ENCODE measurements around the gene OR2V2.
"Not testable (repeated sequence)": the region's sequence is repeated elsewhere in the genome, so short reads cannot be mapped to it uniquely, and the experiment has no call there.

OR2V2 gene, protein sequence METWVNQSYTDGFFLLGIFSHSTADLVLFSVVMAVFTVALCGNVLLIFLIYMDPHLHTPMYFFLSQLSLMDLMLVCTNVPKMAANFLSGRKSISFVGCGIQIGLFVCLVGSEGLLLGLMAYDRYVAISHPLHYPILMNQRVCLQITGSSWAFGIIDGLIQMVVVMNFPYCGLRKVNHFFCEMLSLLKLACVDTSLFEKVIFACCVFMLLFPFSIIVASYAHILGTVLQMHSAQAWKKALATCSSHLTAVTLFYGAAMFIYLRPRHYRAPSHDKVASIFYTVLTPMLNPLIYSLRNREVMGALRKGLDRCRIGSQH

DNA sequence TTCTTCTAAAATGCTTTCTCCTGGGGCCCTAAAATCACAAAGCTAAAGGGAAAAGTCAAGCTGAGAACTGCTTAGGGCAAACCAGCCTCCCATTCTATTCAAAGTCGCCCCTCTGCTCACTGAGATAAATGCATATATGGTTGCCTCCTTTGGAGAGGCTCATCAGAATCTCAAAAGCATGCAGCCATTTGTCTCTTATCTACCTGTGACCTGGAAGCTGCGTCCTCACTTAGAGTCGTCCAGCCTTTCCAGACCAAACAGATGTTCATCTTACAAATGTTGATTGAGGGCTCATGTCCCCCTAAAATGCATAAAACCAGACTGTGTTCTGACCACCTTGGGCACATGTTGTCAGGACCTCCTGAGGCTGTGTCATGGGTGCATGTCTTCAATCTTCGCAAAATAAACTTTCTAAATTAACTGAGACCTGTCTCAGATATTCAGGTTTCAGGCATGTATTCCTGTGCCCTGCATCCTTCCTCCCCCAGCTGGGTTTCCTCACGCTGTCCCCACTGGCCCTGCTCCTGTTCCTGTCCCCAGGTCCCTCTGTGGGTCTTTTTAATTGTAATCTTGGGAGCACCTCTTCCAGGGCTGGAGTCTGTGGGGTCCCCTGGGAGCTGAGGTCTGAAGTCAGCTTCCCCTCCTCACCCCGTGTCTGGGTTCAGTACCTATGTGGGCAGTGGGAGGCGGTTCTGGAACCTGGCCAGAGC is at the start of gene OR2V2:
TSS of gene OR2V2 (plus strand) at position 660 of the 710 bp plus-strand sequence. CDS start 7,357 bp downstream, outside the sequence.
- not testable (repeated sequence) for DNase-seq (ENCODE audit: low read depth)

DNA sequence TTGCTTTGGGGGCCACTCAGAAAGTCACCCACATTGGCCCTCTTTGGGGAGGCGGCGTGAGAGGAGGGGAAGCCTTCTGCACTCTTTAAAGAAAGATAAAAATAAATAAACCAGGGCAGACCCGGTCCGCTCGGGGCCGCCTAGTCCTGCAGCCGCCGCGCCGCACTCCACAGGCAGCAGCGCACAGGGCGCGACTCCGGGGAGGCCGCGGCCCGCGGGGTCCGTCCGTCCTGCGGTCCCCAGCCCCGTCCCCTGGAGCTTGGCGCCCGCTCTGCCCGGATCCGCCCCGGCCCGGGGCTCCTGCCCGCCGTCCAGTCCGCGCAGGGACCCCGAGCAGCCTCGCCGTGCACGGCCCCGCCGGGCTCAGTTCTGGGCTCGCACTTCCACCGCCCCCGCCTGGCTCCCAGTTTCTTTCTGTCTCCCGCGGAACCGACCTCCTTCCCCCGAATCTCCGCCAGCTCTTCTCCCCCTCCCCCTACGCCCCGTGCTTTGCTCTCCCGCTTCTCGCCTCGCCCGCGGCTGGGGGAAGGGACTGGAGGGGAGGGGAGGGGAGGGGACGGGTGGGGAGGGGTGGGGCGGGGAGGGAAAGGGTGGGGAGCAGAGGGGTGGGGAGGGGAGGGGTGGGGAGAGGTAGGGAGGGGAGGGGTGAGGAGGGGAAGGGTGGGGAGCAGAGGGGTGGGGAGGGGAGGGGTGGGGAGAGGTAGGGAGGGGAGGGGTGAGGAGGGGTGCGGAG is 49.5 kb upstream of the OR2V2 start:
- DNase-seq (ENCODE audit: low read depth): not testable (repeated sequence)

DNA sequence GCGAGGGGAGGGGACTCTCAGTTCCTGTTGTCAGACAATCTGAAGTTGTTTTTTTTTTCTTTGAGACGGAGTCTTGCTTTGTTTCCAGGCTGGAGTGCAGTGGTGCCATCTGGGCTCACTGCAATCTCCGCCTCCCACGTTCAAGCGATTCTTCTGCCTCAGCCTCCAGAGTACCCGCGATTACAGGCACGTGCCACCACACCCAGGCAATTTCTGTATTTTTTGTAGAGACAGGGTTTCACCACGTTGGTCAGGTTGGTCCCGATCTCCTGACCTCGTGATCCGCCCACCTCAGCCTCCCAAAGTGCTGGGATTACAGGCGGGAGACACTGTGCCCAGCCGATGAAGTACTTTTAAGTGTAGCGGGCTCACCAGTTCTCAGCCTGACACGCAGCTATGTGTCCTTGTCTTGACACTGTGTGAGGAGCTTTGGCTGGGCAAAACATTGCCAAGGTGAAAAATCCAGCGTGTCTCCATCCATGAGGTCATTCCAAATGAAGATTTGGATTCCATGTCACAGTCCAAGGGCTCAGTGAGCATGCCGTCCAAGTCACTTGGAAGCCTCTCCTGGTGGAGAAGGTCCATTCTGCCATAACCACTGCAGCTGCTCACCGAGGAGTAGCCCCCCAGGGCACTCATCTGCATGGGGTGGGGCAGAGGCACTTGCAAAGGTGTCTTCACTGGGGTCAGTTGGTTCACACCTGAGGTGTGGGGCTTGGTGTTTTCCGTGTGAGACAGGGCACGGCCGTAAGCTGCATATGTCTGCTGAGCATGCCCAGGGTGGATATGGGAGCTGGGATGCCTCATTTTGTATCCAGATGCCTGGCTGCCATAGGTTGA is 48.4 kb upstream of the OR2V2 start:
- no peak for DNase-seq (ENCODE audit: low read depth)

DNA sequence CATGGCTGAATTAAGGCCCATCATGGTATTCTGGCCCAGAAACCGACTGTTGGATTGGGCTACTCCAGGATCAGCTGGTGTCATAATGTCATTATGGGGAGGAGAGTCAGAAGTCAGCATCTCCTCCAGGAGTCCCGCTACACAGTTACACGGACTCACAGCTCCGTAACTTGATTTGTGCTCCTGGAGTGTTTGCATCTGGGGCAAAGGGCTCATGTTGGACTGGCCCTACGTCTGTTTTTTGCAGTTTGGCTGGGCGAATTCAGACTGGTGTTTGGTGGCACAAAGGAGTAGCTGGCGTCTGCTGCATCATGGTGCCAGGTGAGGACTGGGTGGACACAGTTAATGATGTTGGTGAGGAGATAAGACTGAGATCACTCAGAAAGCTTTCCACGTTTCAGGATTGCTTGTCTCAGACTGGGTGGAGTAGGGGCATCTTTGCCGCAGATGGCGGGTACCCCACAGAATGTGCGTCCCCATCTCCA is 47.7 kb upstream of the OR2V2 start:
- no peak for DNase-seq (ENCODE audit: low read depth)

DNA sequence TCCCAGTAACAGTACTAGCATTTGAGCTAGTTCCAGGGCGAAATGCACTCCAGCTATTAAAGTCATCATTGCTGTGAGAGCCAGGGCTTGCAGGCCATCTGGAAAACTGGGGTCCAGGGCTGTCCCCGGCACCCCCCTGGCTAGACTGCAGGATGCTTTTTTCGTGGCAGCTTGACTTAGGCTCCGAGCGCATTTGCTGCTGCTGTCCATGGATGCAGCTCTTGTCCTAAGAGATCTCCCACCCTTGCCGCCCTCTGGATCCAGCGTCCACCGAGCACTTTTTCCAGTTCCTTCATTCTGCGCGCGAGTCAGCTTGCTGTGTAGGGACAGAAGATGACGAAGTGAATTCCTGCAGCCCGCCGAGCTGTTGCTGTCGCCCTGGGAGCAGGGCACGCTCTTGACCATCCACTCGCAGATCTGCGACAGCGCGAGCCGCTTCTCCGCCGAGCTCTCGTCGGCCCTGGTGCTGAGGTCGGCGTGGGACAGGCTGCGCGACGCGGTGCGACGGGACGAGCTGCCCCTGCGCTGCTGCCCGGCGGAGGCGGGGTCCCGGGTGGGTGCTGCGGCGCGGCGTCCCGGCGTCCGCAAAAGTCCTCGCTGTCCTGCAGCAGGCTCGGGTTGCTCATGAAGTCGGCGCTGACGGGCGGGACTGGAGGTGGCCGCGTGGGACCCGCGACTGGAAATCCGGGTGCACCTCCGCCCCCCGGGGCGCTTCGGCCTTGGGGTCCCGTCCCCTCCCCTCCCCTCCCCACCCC is 47.1 kb upstream of the OR2V2 start:
- DNase-seq (ENCODE audit: low read depth): no peak

DNA sequence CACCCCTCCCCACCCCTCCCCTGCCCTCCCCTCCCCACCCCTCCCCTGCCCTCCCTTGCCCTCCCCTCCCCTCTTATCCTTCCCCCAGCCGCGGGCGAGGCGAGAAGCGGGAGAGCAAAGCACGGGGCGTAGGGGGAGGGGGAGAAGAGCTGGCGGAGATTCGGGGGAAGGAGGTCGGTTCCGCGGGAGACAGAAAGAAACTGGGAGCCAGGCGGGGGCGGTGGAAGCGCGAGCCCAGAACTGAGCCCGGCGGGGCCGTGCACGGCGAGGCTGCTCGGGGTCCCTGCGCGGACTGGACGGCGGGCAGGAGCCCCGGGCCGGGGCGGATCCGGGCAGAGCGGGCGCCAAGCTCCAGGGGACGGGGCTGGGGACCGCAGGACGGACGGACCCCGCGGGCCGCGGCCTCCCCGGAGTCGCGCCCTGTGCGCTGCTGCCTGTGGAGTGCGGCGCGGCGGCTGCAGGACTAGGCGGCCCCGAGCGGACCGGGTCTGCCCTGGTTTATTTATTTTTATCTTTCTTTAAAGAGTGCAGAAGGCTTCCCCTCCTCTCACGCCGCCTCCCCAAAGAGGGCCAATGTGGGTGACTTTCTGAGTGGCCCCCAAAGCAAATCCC is 46.2 kb upstream of the OR2V2 start:
- not testable (repeated sequence) for DNase-seq (ENCODE audit: low read depth)

DNA sequence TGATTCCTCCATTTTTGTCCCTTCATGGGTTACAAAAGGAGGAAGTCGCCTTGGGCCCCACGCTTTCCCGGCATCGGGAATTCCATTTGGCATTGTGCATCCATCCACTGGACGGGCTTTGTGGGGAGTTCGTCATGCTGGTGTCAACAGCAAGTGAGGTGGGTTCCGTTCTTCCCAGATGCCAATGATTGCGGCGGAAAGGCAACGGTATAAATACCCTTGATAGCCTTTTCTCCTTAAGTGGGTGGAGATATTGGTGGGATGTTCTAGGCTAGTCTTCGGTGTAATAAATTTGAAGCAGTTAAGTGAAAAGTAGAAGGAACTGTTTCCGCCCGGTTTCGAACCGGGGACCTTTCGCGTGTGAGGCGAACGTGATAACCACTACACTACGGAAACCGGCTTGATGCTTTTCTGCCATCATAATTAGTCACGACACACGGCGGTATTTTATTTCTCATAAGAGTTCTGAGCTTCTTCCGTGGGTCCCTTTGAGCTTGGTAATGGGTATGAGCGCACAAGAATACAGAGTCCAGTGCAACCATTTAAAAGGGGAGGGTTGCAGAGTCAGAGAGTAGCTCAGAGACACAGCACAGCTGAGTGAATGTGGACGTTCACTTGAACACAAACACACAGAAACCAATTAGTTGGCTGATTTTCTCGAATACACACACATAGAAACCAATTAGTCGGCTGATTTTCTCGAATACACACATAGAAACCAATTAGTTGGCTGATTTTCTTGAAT is 45.3 kb upstream of the OR2V2 start:
- DNase-seq (ENCODE audit: low read depth): not testable (repeated sequence)

DNA sequence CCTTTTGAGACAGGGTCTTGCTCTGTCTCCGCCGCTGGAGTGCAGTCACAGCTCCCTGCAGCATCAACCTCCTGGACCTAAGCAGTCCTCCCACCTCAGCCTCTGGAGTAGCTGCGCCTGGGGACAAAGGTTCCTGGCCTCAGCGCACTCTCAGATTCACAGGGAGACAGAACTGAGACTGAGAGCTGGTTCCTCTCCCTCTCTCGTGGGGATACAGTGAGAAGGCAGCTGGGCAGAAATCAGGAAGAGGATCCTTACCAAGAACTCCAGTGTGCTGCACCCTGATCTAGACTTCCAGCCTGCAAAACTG is 43.2 kb upstream of the OR2V2 start:
- DNase-seq (ENCODE audit: low read depth): not testable (repeated sequence)

DNA sequence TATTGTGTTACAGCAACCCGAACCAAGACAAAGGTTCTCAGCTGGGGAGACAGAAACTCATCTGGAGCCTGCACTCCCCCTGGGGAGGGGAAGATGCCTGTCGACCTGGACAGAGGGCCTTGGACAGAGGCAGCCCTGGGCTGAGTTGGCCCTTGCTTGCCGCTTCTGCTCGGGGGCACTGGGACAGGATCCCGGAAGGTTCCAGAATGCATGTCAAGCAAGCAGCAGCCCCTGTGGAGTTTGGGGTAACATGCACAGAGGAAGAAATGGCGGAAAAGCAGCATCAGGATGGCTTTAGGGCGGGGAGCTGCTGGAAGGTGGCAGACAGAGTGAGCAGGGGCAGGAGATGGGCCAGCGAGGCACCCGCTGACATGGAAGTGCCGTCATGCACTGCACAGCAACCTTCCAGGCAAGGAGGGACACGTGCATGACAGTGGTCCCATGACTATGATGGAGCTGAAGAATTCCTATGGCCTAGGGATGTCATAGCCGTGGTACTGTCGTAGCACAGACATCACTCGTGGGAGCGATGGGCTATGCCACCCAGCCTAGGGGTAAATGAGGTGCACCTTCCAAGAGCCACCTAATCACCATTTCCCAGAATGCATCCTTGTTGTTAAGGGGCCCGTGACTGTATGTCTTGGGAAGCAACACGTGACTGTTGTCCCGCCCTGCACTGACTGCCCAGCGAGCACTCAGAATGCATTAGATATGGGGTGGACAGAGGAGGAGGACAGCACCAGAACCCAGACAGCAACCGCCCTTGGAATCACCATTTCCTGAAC is 42.6 kb upstream of the OR2V2 start:
- DNase-seq (ENCODE audit: low read depth): not testable (repeated sequence)

DNA sequence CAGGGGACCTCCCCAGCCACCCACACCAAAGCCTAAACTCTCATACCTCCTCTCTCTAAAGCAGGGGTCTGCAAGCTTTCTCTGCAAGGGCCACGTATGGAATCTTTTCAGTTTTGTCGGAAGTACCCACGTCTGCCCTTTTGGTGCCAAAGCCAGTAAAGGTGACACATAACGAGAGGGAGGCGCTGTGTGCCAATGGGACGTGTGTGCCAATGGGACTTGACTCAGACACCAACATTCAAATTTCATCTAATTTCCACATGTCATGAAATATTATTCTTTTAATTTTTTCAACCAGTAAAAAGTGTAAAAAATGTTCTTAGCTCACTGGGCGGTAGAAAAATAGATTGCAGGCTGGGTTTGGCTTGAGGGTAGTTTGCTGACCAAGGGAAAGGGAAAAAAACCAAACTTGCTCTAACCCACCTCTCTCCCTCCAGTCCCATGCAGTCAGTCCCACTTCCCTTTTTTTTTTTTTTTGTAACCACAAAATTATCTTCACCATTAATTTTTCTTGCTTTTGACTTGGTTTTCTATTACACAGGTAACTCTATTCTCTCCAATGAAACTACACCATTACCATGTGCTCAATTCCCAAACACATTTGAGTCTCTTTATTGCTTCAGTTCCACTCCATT is 41.9 kb upstream of the OR2V2 start:
- no peak for DNase-seq (ENCODE audit: low read depth)

DNA sequence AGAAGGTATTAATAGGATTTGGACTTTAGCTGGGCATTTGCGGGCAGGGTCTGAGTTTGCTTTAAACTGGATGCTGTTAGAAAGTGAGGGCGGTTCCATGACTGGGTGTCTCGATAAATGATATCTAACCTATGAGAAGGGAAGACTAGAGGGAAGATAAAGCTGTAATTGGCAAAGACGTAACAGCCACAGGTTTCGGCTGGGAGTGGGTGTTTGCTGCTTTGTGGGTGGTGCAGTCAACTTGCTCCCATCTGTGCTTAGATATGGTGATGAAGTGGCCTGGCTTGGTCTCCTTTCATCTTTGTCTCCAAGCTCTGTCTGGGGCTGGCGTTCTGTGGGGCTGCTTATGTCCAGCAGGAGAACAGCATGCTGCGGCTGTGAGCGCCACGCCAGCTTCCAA is 39.7 kb upstream of the OR2V2 start:
- DNase-seq (ENCODE audit: low read depth): no peak

DNA sequence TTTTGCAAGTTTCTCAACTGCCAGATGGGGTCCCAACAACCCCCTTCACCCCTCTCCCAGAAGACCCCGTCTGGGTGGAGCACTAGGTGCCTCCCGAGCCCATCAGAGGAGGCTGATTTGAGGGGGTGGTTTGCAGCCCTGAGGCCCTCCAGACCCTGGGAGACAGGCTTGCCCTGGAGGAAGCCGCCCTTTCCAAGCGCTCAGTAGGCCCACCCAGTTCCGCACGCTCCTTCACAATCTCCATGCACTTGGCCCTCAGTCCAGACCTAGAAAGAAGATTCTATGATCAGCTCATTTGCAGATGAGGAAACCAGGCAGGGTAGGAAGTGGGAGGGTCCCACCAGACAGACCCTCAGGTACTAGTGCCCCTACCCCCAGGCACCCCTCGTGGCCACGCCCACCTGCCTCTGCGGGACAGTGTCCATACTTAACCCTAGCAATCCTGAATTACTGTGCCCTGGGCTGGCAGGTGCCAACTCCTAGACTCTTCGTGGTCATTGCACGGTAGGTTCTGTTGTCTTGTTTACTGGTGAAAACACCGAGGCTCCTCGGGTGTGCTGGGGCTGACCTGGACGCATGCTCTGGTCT is 38.7 kb upstream of the OR2V2 start:
- no peak for DNase-seq (ENCODE audit: low read depth)

DNA sequence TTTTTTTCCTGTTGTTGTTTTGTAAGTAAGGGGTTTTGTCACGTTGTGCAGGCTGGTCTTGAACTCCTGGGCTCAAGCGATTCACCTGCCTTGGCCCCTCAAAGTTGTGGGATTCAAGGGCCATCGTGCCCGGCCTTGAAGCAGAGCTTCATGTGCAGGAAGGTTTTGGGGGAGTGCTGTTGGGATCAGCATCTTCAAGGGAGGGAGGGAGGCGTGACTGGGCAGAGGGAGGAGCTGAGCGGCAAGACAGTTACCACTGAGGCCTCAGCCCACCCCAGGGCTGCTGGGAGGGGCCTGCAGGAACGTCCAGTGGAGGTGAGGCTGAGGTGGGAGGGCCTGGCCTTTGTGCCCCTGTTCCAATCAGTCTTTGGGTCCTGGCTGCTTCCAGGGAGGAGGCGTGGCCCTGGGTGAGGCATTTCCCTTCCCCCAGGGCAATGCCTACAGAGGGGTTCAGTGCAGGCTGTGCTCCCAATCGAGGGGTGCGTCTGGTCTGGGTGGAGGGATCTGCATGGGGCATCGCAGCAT is 37.8 kb upstream of the OR2V2 start:
- DNase-seq (ENCODE audit: low read depth): no peak

DNA sequence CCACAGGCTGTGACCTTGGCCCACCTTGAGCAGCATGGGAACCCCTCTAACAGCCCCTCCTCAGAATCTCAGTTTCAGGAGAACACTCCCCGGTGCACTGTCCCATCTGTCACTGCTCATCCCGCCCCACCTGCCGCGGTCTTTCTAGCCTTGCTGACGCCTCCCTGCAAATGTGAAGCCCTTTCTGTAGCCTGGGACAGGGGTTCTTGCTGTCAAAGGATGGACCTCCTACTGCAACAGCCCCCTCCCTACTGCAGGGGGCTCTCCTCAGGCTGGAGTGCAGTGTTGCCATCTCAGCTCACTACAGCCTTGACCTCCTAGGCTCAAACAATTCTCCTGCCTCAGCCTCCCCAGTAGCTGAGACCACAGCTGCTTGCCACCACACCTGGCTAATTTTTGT is 36.4 kb upstream of the OR2V2 start:
- DNase-seq (ENCODE audit: low read depth): no peak

DNA sequence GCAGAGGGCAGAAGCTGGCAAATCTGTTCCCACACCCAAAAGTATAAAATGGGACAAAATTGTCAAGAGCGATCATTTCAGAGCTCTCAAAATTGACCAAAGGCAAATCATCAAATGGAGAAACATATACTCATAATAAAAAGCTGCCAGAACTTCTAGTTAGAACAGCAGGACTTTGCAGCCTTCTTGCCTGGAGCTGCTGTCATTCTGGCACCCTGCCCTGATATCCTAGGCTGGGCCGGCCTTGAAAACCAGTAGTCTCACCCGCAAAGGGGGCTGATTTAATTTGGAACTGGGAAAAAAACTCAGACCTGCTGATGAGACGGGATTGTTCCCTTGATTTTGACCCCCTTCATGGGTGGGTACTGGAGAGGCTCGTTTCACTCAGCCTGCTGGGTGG is 34.9 kb upstream of the OR2V2 start:
- DNase-seq (ENCODE audit: low read depth): no peak

DNA sequence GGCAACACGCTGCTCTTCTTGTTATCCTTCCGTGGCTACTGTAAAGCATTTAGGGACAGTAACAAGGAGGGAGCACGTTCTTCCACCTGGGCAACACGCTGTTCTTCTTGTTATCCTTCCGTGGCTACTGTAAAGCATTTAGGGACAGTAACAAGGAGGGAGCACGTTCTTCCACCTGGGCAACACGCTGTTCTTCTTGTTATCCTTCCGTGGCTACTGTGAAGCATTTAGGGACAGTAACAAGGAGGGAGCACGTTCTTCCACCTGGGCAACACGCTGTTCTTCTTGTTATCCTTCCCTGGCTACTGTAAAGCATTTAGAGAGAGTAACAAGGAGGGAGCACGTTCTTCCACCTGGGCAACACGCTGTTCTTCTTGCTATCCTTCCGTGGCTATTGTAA is 33.8 kb upstream of the OR2V2 start:
- DNase-seq (ENCODE audit: low read depth): not testable (repeated sequence)

DNA sequence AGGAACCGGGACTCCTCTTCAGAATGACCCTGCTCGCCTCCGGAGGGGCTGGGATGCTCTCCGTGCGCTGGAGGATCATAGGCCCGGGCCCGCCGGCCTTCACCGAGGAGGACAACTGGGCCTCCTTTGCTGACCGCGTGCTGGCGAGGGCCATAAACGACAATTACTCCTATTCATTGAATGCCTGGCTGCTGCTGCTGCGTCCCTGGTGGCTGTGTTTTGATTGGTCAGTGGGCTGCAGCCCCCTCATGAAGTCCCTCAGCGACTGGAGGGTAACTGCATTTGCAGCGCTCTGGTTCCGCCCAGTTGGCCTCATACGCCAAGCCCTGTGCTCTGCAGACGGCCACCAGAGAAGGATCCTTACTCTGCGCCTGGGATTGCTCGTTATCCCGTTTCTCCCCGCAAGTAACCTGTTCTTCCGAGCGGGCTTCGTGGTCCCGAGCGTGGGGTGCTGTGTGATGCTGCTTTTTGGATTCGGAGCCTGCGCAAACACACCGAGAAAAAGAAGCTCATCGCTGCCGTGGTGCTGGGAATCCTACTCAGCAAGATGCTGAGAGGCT is 33.0 kb upstream of the OR2V2 start:
- no peak for DNase-seq (ENCODE audit: low read depth)

Data from fibroblast of gingiva (primary cell).